Measurements from ENCODE around the gene OR5T1. TPM values are rescaled to one million over a fixed set of nuclear protein-coding genes. Genes with fewer than 3 reads are reported as not detected.

The OR5T1 gene
- total RNA-seq = not detected

DNA sequence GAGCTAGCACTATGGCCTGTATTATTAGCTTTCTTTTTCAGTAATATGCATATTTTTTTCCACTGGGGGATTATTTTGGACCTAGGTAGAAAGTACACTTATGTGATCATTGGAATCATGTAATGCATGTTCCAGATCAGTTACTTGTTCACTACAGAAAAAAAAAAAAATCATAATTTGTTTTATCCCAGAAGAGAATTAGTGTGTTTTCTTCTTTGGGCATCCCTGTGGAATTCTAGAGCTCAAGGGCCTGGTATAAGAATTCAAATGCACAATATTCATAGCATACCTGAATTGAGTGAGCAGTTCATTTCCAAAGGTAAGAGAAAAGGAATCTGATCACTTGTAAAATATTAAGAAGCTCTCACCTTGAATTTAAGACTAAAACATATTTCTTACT is at the start of gene OR5T1:
OR5T1 (plus strand) TSS at position 301 of the 400 bp plus-strand sequence. CDS start 1,485 bp downstream, outside the sequence.
- Histone ChIP-seq H3K36me3 (no peaks in the 10 kb centered on the region), H3K27me3 (no peaks in the 10 kb centered on the region), H3K27ac (no peak within 1 kb of the TSS), H3K4me1 (no peaks in the 10 kb centered on the region), H3K9me3 (no peaks in the 10 kb centered on the region), H3K4me3 (replicated peaks in 1 of 3) (no peak within 1 kb of the TSS)
- no peak for DNase-seq
- intact Hi-C loops (cut with DNase I) = no loop called here
- TF ChIP-seq, protein P1, sequence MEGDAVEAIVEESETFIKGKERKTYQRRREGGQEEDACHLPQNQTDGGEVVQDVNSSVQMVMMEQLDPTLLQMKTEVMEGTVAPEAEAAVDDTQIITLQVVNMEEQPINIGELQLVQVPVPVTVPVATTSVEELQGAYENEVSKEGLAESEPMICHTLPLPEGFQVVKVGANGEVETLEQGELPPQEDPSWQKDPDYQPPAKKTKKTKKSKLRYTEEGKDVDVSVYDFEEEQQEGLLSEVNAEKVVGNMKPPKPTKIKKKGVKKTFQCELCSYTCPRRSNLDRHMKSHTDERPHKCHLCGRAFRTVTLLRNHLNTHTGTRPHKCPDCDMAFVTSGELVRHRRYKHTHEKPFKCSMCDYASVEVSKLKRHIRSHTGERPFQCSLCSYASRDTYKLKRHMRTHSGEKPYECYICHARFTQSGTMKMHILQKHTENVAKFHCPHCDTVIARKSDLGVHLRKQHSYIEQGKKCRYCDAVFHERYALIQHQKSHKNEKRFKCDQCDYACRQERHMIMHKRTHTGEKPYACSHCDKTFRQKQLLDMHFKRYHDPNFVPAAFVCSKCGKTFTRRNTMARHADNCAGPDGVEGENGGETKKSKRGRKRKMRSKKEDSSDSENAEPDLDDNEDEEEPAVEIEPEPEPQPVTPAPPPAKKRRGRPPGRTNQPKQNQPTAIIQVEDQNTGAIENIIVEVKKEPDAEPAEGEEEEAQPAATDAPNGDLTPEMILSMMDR (IDR thresholded peaks at IDR 0.05) = no peak

- WGBS, 2 donors = 53 to 64% methylated on average over 1 of the region's 1 CpG
- Histone ChIP-seq H3K4me1 (no peaks in the 10 kb centered on the region), H3K27me3 (no peaks in the 10 kb centered on the region), H3K4me3 (replicated peaks in 1 of 3) (no peak within 1 kb of the TSS), H3K27ac (no peak within 1 kb of the TSS), H3K9me3 (no peaks in the 10 kb centered on the region), H3K36me3 (no peaks in the 10 kb centered on the region)
- DNase-seq = no peak
- no peak for TF ChIP-seq POLR2A (IDR thresholded peaks at IDR 0.05)
- TF ChIP-seq, protein P1 (IDR thresholded peaks at IDR 0.05) = no peak
- intact Hi-C loops (cut with DNase I) = no loop called here
Measured at GRCh38 chr11:56234155-56234554, 39.8 kb upstream of the OR5T1 start, which contains the start of gene OR5T2. OR5T2 (minus strand) TSS chr11:56234255; CDS start chr11:56233062, 1,193 bp downstream.

- H3K4me1 ChIP-seq = no peaks in the 10 kb centered on the region
- H3K27me3 ChIP-seq = no peaks in the 10 kb centered on the region
- no peak within 1 kb of the TSS for H3K4me3 ChIP-seq (replicated peaks in 1 of 3)
- no peaks in the 10 kb centered on the region for H3K9me3 ChIP-seq
- H3K36me3 ChIP-seq = no peaks in the 10 kb centered on the region
- no peak for TF ChIP-seq POLR2A (IDR thresholded peaks at IDR 0.05)
- TF ChIP-seq, protein P1 (IDR thresholded peaks at IDR 0.05) = no peak
- intact Hi-C loops (cut with DNase I) = no loop called here
- DNase-seq = no peak
- no peak within 1 kb of the TSS for H3K27ac ChIP-seq
Measured at GRCh38 chr11:56251954-56252353, 22.0 kb upstream of the OR5T1 start, which contains the start of gene OR5T3. OR5T3 (plus strand) TSS chr11:56252254; CDS start chr11:56252254, 0 bp downstream.

- 61 to 64% methylated on average over 3 of the region's 3 CpGs for WGBS, 2 donors
- intact Hi-C loops (cut with DNase I) = no loop called here
- Histone ChIP-seq H3K27me3 (no peaks in the 10 kb centered on the region), H3K27ac (no peak overlapping the region), H3K36me3 (no peaks in the 10 kb centered on the region), H3K4me1 (no peaks in the 10 kb centered on the region), H3K9me3 (no peaks in the 10 kb centered on the region), H3K4me3 (replicated peaks in 1 of 3) (no peak overlapping the region)
- no peak for TF ChIP-seq POLR2A (IDR thresholded peaks at IDR 0.05)
- TF ChIP-seq, protein P1 (IDR thresholded peaks at IDR 0.05) = no peak
- no peak for DNase-seq
Measured at GRCh38 chr11:56271092-56271491, 2.9 kb upstream of the OR5T1 start.

- intact Hi-C loops (cut with DNase I) = no loop called here
- WGBS, 2 donors = 73 to 74% methylated on average over 2 of the region's 2 CpGs
- Histone ChIP-seq H3K4me3 (replicated peaks in 1 of 3) (no peak within 1 kb of the TSS), H3K9me3 (no peaks in the 10 kb centered on the region), H3K27ac (no peak within 1 kb of the TSS), H3K4me1 (no peaks in the 10 kb centered on the region), H3K36me3 (no peaks in the 10 kb centered on the region), H3K27me3 (no peaks in the 10 kb centered on the region)
- TF ChIP-seq POLR2A (IDR thresholded peaks at IDR 0.05) = no peak
- TF ChIP-seq, protein P1 (IDR thresholded peaks at IDR 0.05) = no peak
- no peak for DNase-seq
Measured at GRCh38 chr11:56292154-56292553, 18.2 kb downstream of the OR5T1 start, which contains the start of gene OR8H1. OR8H1 (minus strand) TSS chr11:56292254; CDS start chr11:56291062, 1,192 bp downstream.
